Measurements from ENCODE around the gene GNPDA1. TPM values are rescaled to one million over a fixed set of nuclear protein-coding genes. Genes with fewer than 3 reads are reported as not detected.
"Not testable (repeated sequence)": the region's sequence is repeated elsewhere in the genome, so short reads cannot be mapped to it uniquely, and the experiment has no call there.

The GNPDA1 gene
- total RNA-seq = 10 to 100 TPM; 34.4 to 36.1 TPM

- Mint-ChIP-seq H3K4me1 (peaks cover 83% of the 10 kb centered on the region), H3K4me3 (peak within 1 kb of the TSS; percentile 82), H3K27ac (peak within 1 kb of the TSS; percentile 96), H3K9me3 (peaks cover 4% of the 10 kb centered on the region), H3K36me3 (ENCODE audit: low read depth) (peaks cover 21% of the 10 kb centered on the region), H3K27me3 (no peaks in the 10 kb centered on the region)
- DNase-seq = peak; percentile 68
- CTCF ChIA-PET = interaction anchor here (0.6 to 2.2 kb wide), 14 partner anchors 12 to 321 kb away, joined by 3 to 9 read pairs (median 6); partner anchors contain the start of genes NDFIP1 and RNF14
- POLR2A ChIA-PET = interaction anchor here (1.0 kb wide), 1 partner anchor 44 kb away, joined by 4 read pairs; the partner anchor contains the start of gene RNF14
These were observed at the start of gene GNPDA1 for GRCh38 chr5:142012792-142013388. Gene GNPDA1, minus strand, starts transcription at chr5:142013027. Its CDS starts 992 bp downstream, at chr5:142012035.

GRCh38 chr5:142059304-142059940 is 46.6 kb upstream of the GNPDA1 start:
- ChIA-PET CTCF (no interaction called here), POLR2A (no interaction called here)
- no peaks in the 10 kb centered on the region for H3K27me3 Mint-ChIP-seq
- no peak overlapping the region for H3K4me3 Mint-ChIP-seq
- no peak for DNase-seq
- H3K4me1 Mint-ChIP-seq = peaks cover 13% of the 10 kb centered on the region
- no peaks in the 10 kb centered on the region for H3K36me3 Mint-ChIP-seq (ENCODE audit: low read depth)
- no peak overlapping the region for H3K27ac Mint-ChIP-seq
- no peaks in the 10 kb centered on the region for H3K9me3 Mint-ChIP-seq

- H3K27me3 Mint-ChIP-seq = no peaks in the 10 kb centered on the region
- CTCF ChIA-PET = interaction anchor here (0.5 to 1.6 kb wide), 2 partner anchors 26 to 203 kb away, joined by 3 to 4 read pairs; no protein-coding TSS in a partner anchor
These were observed 44.9 kb upstream of the GNPDA1 start for GRCh38 chr5:142057697-142058056.

GRCh38 chr5:142056816-142057696 is 44.2 kb upstream of the GNPDA1 start:
- H3K9me3 Mint-ChIP-seq = no peaks in the 10 kb centered on the region
- no peak for DNase-seq
- H3K4me3 Mint-ChIP-seq = no peak overlapping the region
- no peaks in the 10 kb centered on the region for H3K27me3 Mint-ChIP-seq
- ChIA-PET CTCF (interaction anchor here (0.5 to 1.6 kb wide), 2 partner anchors 25 to 202 kb away, joined by 3 to 4 read pairs; no protein-coding TSS in a partner anchor), POLR2A (no interaction called here)
- no peaks in the 10 kb centered on the region for H3K36me3 Mint-ChIP-seq (ENCODE audit: low read depth)
- peaks cover 7% of the 10 kb centered on the region for H3K4me1 Mint-ChIP-seq
- H3K27ac Mint-ChIP-seq = no peak overlapping the region

More at GRCh38 chr5:142057697-142058056, 44.9 kb upstream of the GNPDA1 start:
- no peak overlapping the region for H3K4me3 Mint-ChIP-seq
- no peaks in the 10 kb centered on the region for H3K36me3 Mint-ChIP-seq (ENCODE audit: low read depth)
- peaks cover 7% of the 10 kb centered on the region for H3K4me1 Mint-ChIP-seq
- POLR2A ChIA-PET = no interaction called here
- no peak overlapping the region for H3K27ac Mint-ChIP-seq
- DNase-seq = no peak
- H3K9me3 Mint-ChIP-seq = no peaks in the 10 kb centered on the region

GRCh38 chr5:142055301-142055700 is 42.5 kb upstream of the GNPDA1 start:
- H3K4me3 Mint-ChIP-seq = no peak overlapping the region
- ChIA-PET CTCF (interaction anchor here (0.5 to 1.0 kb wide), 3 partner anchors 10 to 434 kb away, joined by 3 to 4 read pairs (median 3); no protein-coding TSS in a partner anchor), POLR2A (no interaction called here)
- H3K4me1 Mint-ChIP-seq = peaks cover 7% of the 10 kb centered on the region
- H3K9me3 Mint-ChIP-seq = no peaks in the 10 kb centered on the region
- no peaks in the 10 kb centered on the region for H3K36me3 Mint-ChIP-seq (ENCODE audit: low read depth)
- H3K27ac Mint-ChIP-seq = no peak overlapping the region
- no peak for DNase-seq
- no peaks in the 10 kb centered on the region for H3K27me3 Mint-ChIP-seq

- Mint-ChIP-seq H3K4me3 (no peak overlapping the region), H3K4me1 (peaks cover 7% of the 10 kb centered on the region), H3K9me3 (no peaks in the 10 kb centered on the region), H3K27me3 (no peaks in the 10 kb centered on the region), H3K27ac (no peak overlapping the region), H3K36me3 (ENCODE audit: low read depth) (no peaks in the 10 kb centered on the region)
- ChIA-PET POLR2A (no interaction called here), CTCF (interaction anchor here (0.6 to 2.8 kb wide), 4 partner anchors 10 to 141 kb away, joined by 3 to 15 read pairs (median 4); no protein-coding TSS in a partner anchor)
- no peak for DNase-seq
These were observed 40.8 kb upstream of the GNPDA1 start for GRCh38 chr5:142053426-142054151.

GRCh38 chr5:142052026-142052425 is 39.2 kb upstream of the GNPDA1 start:
- H3K27me3 Mint-ChIP-seq; DNase-seq; H3K4me3 Mint-ChIP-seq; POLR2A ChIA-PET; H3K9me3 Mint-ChIP-seq; H3K27ac Mint-ChIP-seq; H3K36me3 Mint-ChIP-seq (ENCODE audit: low read depth); H3K4me1 Mint-ChIP-seq: not testable (repeated sequence)
- CTCF ChIA-PET = interaction anchor here (0.7 to 1.1 kb wide), 3 partner anchors 40 to 460 kb away, joined by 3 to 5 read pairs (median 3); partner anchors contain the start of gene GNPDA1

GRCh38 chr5:142048272-142048671 is 35.4 kb upstream of the GNPDA1 start:
- CTCF ChIA-PET = interaction anchor here (0.6 to 1.2 kb wide), 2 partner anchors 16 to 486 kb away, joined by 3 to 4 read pairs; no protein-coding TSS in a partner anchor
- no peaks in the 10 kb centered on the region for H3K27me3 Mint-ChIP-seq
- H3K4me3 Mint-ChIP-seq = no peak overlapping the region

GRCh38 chr5:142046191-142046590 is 33.4 kb upstream of the GNPDA1 start:
- no peak for DNase-seq
- POLR2A ChIA-PET = no interaction called here
- H3K9me3 Mint-ChIP-seq = no peaks in the 10 kb centered on the region
- peaks cover 1% of the 10 kb centered on the region for H3K27me3 Mint-ChIP-seq
- H3K4me3 Mint-ChIP-seq = no peak overlapping the region
- CTCF ChIA-PET = no interaction called here
- no peak overlapping the region for H3K27ac Mint-ChIP-seq
- no peaks in the 10 kb centered on the region for H3K4me1 Mint-ChIP-seq
- no peaks in the 10 kb centered on the region for H3K36me3 Mint-ChIP-seq (ENCODE audit: low read depth)

More at GRCh38 chr5:142048272-142048671, 35.4 kb upstream of the GNPDA1 start:
- Mint-ChIP-seq H3K9me3 (no peaks in the 10 kb centered on the region), H3K27ac (no peak overlapping the region), H3K36me3 (ENCODE audit: low read depth) (no peaks in the 10 kb centered on the region), H3K4me1 (peaks cover 3% of the 10 kb centered on the region)
- DNase-seq = no peak
- POLR2A ChIA-PET = no interaction called here

- H3K9me3 Mint-ChIP-seq; POLR2A ChIA-PET; H3K4me3 Mint-ChIP-seq; H3K27ac Mint-ChIP-seq; H3K27me3 Mint-ChIP-seq; H3K4me1 Mint-ChIP-seq; DNase-seq; H3K36me3 Mint-ChIP-seq (ENCODE audit: low read depth): not testable (repeated sequence)
- CTCF ChIA-PET = interaction anchor here (0.7 kb wide), 2 partner anchors 20 to 296 kb away, joined by 3 read pairs; no protein-coding TSS in a partner anchor
These were observed 28.1 kb upstream of the GNPDA1 start for GRCh38 chr5:142040881-142041280.

GRCh38 chr5:142040285-142040684 is 27.5 kb upstream of the GNPDA1 start:
- Mint-ChIP-seq H3K4me3 (no peak overlapping the region), H3K27ac (no peak overlapping the region), H3K36me3 (ENCODE audit: low read depth) (no peaks in the 10 kb centered on the region), H3K27me3 (peaks cover 1% of the 10 kb centered on the region), H3K4me1 (peaks cover 2% of the 10 kb centered on the region), H3K9me3 (no peaks in the 10 kb centered on the region)
- no peak for DNase-seq
- ChIA-PET POLR2A (no interaction called here), CTCF (interaction anchor here (0.7 kb wide), 2 partner anchors 20 to 296 kb away, joined by 3 read pairs; no protein-coding TSS in a partner anchor)

- DNase-seq = no peak
- peaks cover 1% of the 10 kb centered on the region for H3K27me3 Mint-ChIP-seq
- H3K36me3 Mint-ChIP-seq (ENCODE audit: low read depth) = no peaks in the 10 kb centered on the region
- ChIA-PET POLR2A (no interaction called here), CTCF (no interaction called here)
- H3K27ac Mint-ChIP-seq = no peak overlapping the region
- H3K4me1 Mint-ChIP-seq = peaks cover 16% of the 10 kb centered on the region
- no peak overlapping the region for H3K4me3 Mint-ChIP-seq
- H3K9me3 Mint-ChIP-seq = peaks cover 3% of the 10 kb centered on the region
These were observed 25.9 kb upstream of the GNPDA1 start for GRCh38 chr5:142038735-142039134.

Data from activated CD4-positive, alpha-beta T cell treated with anti-CD3 and anti-CD28 coated beads, Interleukin-2, amount 10 ng/mL, durations not matched to agents 7 days and 5 days (primary cell).